CD4-positive, alpha-beta T cell treated with Interleukin-12 subunit alpha and Interleukin-12 subunit beta, for 1 hour (primary cell): ENCODE results near the gene PLCD4.

Experiments
- DNase-seq: peaks from one replicate; pipeline ENCODE4 v3.0.0-alpha.2; 2020

Gene PLCD4

DNA sequence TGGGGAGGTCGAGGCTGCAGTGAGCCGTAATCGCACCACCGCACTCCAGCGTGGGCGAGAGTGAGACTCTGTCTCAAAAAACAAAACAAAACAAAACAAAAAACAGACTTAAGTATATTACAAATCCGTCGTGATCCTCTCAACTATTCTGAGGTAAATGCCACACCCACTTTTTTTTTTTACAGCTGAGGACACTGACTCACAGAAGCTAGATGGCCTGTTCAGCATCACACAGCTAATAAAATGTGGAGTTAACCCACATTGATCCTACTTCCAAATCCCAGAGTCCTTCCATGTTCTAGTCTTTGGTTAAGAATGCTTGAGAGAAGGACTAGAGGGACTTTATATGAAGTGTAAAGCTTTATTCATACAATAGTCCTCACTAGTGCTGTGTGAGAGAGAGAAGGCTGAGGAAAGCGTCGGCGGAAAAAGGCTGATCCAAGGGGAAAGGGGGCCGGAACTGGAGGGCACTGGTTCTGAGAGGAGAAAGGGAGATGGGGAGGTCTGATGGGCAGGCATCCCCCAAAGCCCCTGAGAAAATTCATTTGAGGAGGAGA is 63.5 kb downstream of the PLCD4 start:
- no peak for DNase-seq

GRCh38 chr2:218671654-218672566 is 64.2 kb downstream of the PLCD4 start, which contains the start of the genes RNF25 and STK36:
Gene RNF25, minus strand, starts transcription at chr2:218672002. Its CDS starts 32 bp downstream, at chr2:218671970.
Gene STK36, plus strand, starts transcription at chr2:218672086. Its CDS starts 744 bp downstream, at chr2:218672830.
- DNase-seq = peak; percentile 84

GRCh38 chr2:218679119-218679518 is 71.4 kb downstream of the PLCD4 start:
- no peak for DNase-seq

DNA sequence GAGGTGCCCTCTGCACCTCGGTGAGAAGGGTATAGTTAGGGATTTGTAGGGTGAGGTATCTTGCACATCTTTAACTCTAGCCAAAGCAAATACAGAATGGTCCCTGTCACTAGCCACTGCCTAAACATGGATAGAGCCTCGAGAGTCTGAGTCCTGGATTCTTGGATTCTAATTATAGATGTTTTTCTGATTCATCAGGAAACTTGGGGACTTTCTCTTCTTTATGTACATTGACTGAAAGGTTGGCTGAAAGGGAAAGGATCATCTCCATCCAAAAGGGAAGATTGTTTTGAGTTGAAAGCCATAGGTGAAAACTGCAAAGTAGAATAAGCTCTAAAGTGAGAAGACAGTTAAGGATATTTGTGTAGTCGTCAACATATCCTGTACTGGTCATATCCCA is 72.4 kb downstream of the PLCD4 start:
- no peak for DNase-seq
